Fibroblast of skin of right quadriceps (primary cell): ENCODE results near the gene MTFR2.
"Not testable (repeated sequence)": the region's sequence is repeated elsewhere in the genome, so short reads cannot be mapped to it uniquely, and the experiment has no call there.

Experiments used
- DNase-seq: peaks from one replicate; pipeline ENCODE4 v3.0.0-alpha.2; 2013

The MTFR2 gene

DNA sequence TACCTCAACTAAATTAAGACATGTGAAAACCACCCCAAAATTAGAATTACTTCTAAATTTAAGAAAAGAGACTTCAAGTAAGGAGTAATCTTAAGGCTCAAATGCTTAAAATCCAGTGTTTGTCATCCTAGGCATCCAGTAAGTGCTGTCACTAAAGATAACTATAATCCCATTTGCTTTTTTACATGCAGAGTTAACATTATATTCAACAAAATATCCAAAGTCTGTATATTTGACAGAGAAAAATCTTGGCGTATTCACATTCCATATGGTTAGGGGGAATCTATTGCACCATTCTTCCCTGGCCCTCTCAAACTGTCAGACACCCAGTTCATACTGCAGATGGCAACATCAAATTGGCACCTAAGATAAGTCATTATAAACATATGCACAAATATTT, 17.4 kb downstream of the MTFR2 start:
- no peak for DNase-seq

DNA sequence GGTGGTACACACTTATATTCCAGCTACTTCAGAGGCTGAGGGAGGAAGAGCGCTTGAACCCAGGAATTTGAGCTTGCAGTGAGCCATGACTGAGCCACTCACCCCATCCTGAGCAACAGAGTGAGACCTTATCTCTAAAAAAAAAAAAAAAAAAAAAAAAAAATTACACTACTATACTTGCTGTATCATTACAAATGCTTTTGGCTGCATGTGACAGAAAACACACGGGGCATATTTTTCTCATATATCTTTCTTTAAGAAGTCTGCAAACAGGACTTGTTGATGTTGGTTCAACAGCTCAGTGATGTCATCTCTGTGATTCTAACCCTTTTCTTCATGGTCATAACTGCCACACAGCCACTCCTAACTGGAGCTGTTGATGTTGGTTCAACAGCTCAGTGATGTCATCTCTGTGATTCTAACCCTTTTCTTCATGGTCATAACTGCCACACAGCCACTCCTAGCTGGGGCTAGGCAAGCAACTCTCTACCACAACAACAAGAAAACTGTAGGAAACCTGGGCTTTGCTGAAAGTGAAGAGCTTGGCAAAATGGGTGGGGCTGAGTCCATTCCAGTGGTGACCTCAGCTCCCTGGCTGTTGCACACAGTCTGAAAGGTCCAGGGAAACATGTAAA, 19.8 kb downstream of the MTFR2 start:
- DNase-seq: no peak

DNA sequence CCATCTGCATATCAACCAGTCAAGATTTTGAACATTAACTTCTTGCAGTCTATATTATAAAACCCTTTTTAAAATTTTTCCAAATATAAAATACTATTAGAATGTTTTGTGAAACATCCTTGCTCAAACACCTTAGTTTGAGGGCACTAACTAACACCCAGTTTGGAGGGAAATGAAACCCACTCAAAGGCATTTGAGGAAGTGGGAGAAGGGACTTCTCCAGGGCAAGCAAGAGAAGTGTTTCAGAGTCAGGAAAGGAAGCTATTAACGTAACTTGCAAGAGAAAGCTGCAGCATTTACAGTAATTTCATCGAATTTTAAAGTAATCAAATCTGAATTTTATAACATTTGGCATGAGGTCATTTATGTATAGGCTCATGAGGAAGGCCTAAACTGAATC, 21.3 kb downstream of the MTFR2 start:
- no peak for DNase-seq

DNA sequence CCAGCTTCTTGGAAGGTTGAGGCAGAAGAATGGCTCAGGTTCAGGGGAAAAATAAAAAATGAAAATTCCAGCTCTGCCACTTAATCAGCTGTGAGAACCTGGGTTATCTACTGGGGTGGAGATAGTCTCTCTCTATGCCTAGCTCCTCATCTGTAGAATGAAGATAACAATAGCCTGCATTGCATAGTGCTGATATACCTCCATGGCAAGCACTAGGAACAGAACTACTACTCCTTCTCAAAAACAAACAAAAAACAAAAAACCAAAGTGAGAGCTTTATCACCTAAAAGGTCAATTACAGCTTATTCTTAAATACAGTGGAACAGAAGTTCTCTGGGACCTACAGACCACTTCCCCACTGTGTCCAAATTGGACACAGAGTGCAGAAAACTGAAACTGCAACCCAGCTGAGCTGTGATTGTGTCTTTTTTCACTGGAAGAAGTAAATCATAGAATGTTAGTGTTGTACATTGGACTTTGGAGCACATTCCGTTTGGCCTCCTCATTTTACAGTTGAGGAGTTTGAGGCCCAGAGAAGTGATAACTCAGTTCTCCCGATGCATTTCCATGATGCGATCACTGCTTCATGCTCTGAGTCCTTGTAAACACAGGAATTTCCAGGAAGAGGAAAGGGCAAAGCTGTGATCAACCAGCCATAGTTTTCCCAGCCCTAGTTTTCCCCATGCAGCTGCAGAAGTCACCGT, 23.3 kb downstream of the MTFR2 start:
- DNase-seq: peak; percentile 20

DNA sequence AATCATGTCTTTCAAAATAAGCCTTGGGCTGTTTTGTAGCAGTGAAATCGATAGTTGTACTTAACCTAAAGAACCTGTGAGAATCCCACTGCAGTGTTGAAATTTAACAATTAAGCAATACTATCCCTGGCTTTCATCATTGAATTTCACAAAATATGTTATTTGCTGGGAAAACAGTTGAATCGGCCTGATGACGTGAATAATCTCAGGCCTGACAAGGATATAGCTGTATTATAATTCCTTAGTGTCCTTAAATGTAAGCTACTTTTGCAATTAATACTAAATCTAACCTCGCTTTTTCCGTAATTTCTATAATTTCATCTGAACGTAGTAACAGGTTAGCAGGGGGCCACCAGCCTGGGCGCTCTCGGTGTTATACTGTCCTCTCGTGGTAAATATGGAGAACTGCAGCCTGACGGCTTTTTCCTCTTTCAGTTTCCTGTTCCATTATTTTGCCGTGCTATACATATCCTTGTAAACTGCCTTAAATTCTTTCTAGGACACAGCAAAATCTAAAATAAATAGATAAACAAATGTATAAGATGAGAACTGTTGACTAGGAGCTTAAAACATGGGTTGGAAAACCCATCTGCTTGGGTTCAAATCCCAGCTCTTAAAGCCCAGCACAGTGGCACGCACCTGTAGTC, 24.0 kb downstream of the MTFR2 start:
- peak; percentile 58 for DNase-seq

DNA sequence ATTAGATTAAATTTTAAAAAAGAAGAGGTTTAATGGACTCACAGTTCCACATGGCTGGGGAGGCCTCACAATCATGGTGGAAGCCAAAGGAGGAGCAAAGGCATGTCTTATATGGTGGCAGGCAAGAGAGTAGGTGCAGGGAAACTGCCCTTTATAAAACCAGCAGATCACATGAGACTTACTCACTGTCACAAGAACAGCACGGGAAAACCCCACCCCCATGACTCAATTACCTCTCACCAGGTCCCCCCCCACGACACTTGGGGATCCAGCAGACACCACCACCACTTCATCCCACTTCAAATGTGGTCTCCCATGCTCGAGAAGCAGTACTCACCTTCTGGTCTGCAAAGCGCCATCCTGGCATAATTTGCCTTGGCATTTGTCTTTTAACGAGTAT, 24.6 kb downstream of the MTFR2 start:
- no peak for DNase-seq

DNA sequence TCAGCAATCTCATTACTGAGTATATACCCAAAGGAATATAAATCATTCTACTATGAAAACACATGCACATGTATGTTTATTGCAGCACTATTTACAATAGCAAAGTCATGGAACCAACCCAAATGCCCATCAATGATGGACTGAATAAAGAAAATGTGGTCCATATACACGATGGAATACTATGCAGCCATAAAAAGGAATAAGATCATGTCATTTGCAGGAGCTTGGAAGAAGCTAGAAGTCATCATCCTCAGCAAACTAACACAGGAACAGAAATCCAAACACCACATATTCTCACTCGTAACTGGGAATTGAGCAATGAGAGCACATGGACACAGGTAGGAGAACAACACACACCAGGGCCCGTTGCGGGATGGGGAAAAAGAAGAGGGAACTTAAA, 25.1 kb downstream of the MTFR2 start:
- DNase-seq: not testable (repeated sequence)

DNA sequence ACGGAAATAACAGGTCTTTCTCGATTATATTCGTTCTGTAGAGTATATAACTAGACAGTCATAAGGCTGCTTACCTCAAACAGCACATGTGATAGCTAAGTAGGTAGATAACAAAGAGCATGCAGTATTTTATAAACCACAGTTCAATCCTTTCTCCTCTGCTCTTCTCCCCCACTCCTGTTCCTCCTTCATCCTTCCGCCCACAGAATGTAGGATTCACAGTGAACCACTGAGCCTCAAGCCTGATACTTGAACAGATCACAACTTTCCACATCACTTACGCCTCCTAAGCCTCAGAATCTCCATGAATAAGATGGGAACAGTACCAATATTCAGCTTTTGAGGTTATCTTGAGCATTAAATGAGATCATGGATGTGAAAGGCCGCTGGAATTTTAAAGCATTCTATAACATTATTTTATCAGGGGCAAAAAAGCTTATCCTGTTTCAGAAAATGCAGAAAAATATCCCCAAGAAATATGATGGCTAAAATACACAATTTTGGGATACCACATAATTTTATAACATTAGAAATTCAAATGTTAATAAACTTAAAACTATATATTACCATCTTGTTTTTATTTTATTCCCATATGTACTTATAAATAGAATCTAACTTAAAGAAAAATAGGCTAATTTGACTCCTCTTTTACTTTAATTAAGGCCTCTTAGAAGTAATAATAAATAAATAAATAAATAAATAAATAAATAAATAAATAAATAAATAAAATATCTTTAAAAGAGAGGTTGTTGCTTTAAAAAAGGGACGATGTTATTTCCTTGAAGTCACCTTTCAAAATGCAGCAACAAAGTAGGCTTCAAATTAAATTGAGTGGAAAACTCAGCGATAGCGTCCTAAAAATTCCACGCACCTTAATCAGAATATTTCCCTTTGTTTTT, 33.4 kb downstream of the MTFR2 start:
- no peak for DNase-seq

DNA sequence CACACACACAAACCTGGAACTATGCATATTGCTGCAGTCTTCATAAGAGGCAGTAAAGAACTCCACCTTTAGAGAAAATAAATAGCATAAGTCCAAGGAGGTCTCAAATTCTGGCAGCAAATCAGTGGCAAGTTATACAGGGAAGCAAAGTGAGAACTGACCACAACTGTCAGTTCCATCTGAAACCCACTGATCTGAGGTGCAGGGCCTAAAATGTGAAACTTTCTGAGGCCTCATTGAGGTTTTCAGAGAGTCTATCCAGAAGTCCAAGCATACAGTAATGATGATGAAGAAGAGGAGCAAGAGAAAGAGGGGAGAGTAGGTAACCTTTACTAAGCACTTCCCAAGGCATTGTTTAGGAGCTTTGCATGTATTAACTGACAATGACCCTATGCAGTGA, 36.3 kb downstream of the MTFR2 start:
- DNase-seq: no peak

DNA sequence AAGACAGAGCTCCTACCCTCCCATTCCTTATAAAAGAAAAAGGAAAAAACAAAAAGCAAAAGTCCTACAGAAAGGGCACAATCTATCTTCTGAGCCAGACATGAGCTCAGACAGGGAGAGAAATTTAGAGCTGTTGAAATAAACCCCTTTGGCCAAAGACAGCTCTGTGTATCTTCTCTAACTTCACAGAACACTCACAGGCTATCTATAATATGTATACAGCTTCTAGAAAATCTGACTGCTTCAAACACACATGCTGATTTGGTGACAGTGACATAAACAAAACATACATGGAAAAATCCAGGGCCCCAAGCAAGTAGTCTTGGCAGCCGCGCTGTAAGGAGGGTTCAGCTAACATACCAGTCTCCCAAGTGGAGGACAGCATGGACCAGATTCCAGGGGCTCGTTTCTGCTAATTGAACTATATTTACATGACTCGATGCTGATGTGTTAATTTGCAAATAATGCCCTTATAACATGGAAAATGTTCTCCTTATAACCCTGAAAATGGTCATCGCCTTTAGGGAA, 37.0 kb downstream of the MTFR2 start:
- no peak for DNase-seq

DNA sequence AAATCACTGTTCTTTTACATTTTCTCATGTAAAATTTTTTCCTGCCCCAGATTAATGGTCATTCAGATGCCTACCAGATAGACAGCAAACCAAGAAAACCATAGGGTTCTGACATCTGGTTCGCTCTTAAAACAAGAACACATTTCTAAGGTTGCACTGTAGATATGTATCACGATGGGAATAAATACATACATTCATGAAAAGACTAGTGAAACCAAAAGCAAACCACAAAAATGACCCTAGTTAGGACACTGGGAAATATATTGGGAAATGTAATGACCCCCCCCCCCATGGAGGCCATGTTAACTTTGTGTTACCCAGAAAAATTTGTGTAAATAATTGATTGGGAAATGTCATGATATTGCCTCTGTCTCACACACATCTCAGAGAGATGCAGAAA, 37.5 kb downstream of the MTFR2 start:
- no peak for DNase-seq

DNA sequence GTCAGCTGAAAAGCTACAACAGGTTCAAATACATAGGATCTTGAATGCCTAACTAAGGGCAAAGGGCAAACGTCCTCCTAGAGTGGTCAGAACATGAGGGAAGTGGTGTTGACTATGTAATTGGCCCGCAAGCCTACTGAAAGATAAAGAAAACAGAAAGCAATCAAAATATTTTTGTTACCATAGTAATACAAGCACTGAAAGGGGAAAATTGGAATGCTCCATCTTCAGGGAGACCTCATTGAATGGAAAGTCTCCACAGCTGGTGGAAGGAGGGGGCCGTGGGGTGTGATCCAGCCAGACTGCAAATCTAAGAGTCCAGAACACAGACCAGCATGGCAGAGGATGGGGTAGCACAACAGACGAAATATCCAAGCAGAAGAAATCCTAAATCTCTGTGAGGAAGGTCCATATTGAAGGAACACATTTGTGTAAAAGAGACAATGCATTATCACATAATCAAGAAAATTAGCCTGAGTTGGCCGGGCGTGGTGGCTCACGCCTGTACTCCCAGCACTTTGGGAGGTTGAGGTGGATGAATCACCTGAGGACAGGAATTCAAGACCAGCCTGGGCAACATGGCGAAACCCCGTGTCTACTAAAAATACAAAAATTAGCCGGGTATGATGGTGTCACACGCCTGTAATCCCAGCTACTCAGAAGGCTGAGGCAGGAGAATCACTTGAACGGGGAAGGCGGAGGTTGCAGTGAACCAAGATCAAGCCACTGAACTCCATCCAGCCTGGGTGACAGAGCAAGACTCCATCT, 39.5 kb downstream of the MTFR2 start:
- DNase-seq: no peak

DNA sequence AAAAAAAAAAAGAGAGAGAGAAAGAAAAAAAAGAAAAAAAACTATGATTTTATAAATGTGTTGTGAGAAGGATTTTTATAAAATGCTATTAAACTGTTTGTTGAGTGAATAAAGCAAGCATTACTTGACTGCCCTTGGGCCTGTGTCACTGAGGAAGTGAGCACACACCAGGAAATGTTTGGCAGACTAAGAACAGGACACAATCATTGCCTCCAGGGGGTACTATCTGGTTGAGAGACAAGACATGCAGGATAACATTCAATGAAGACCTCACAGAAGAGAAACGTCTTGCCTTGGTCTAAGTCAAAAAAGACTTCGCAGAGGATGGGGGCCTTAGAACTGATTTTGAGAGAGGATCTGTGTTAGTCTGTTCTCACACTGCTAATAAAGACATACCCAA, 40.6 kb downstream of the MTFR2 start:
- no peak for DNase-seq

DNA sequence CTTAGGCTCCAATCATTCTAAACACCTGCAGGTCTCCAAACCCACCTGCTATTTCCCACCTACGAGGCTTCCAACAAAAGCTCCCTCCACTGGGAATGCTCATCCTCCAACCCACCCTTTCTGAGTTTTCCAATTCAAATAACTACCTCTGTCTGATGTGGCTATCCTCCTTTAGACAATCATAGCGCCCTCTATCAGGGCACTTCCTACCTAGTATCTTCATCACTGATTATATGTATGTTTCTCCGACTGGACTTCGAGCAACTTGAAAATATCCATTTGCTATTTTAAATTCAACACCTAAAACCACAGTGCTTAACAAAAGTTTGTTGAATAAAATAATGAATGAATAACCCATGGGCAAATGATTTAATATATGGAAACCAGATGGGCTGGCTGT, 41.3 kb downstream of the MTFR2 start:
- DNase-seq: no peak

DNA sequence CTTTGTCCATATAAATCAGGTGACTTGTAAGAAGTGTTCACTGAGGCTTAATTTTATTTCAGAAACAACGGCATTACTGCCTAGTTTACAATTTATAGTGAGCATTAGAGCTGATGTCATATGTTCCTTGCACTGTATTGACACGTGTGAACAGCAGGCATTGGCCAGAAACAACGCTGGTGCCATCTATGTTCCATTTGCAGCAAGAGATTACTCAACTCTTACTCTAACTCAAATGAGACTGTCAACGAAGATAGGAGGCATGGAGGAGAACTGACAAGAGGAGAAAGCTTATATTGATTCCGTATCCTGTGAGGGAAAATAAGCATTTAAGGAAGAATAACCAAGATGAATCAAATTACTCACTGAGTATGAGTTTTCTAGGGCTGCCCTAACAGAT, 48.4 kb downstream of the MTFR2 start:
- DNase-seq: peak; percentile 31

DNA sequence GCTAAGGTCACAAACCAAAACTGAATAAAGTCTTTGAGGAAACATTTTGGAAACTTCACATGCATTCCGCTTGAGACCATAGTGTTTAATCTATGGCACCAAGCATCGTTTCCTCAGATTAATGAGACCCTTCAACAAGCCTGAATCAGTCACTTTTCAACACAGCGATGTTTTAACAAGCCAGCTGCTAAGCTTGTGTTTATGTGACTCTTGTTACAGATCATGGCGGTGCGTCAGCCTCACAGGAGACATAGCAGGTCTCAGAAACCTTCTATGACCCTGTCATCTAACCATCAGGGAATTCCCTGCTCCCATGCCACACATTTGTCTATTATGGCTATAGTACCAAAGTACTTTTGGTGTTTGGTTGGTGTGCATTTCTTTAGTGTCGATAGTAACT, 57.2 kb downstream of the MTFR2 start:
- no peak for DNase-seq

DNA sequence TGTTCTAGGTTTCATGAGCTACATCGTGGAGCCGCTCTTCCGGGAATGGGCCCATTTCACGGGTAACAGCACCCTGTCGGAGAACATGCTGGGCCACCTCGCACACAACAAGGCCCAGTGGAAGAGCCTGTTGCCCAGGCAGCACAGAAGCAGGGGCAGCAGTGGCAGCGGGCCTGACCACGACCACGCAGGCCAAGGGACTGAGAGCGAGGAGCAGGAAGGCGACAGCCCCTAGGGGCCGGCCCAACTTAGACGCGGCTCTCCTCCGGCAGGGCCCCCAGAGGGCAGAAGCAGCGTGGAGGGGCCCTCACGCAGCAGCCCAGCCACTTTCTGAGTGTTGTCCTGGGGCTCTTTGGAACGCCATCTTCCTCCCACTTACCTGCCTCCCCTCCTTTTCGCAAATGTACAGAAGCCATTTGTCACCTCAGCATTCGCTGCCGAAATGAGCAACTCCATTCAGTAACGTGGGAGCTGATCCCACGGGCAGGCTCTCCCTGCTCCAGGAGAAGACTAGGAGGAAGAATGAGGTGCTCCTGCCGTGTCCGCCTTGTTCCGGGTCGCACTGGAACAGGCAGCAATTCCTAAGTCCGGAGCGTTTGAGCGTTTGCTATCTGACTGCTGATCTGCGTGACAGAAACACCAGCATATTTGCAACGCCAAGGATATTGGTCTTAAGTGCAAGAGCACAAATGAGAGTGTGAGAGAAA, 58.4 kb downstream of the MTFR2 start:
- no peak for DNase-seq

DNA sequence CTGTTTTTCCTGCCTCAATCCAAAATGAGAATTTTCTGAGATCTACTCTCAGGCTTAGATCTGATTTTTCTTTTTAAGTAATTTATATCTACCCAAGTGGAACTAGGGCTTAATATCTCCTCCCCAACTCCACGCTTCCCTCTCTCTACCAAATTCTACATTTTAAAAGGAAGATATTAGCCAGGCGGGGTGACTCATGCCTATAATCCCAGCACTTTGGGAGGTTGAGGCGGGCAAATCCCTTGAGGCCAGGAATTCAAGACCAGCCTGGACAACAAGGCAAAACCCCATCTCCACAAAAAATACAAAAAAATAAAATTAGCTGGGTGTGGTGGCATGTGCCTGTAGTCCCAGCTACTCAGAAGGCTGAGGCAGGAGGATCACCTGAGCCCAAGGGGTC, 61.0 kb downstream of the MTFR2 start:
- DNase-seq: no peak

DNA sequence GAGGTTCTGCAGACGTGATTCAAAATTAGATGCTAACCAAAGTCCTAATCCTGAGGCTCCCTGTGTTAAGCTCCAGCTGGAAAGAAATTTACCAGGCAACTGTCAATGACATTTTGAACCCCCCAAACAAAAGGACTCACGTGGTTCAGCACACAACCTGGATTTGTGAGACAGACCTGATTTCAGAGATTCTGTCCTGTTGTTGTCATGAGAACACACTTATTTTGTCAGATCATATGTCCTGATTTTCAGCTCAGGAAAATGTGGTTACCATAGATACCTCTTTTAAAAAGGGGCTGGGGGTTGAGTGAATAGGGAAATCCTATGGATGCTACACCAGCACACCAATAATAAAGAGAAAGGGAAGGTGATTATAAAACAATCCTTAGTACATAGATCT, 61.6 kb downstream of the MTFR2 start:
- no peak for DNase-seq

DNA sequence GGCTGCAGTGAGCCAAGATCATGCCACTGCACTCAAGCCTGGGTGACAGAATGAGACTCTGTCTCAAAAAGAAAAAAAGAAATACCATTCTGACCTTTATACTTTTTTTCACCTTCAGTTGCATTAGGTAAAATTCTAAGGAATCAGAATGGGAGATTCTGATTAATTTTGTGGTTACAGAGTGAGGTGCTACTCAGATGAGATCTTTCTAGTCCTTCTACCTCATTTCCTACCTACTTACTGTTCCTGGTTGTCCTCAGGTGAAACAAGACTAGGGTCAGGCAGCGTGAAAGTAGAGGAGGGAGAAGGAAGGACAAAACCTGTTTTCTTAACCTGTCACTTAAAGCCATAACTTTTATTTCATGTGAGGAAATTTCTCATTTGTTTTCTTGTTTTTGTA, 63.7 kb downstream of the MTFR2 start:
- DNase-seq: no peak

DNA sequence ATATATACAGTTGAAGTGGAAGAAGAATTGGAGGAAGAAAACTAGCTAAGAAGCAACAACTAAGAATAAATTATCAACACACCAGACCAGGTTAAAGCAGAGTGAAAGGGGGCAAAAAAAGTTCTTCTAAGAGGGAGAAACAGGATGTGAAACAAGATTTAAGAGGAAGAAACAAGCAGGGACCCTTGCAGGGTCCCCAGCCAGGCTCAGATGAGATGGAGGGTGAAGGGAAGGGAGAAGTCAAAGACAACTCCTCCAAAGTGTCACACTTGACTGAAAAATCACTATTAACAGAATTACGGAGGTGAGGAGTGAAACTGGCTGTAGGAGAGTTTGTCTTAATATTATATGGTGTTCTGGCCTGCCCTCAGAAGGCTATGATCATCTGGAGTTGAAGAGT, 65.4 kb downstream of the MTFR2 start:
- no peak for DNase-seq

DNA sequence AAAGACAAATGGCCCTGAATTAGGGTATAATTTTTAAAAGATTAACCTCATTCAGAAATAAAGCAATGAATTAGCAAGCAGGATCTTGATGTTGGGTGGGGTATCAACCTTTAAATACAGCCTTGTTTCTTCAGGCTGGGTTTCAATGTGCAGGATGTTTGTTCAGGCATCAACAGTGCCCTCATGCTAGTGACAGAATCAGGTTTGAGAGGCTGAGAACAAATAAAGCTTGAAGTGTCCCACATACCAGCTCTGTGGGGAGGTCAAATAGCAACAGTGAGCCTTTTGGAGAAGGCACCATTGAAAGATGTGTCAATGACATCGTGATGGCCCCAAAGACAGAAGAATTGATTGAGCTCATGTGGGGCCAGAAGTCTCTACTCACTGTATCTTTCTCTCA, 68.2 kb downstream of the MTFR2 start:
- no peak for DNase-seq
